G401 (cell line): ENCODE measurements around the gene PER2. TPM values are rescaled to one million over a fixed set of nuclear protein-coding genes. Genes with fewer than 3 reads are reported as not detected.

ENCODE experiments used
- DNase-seq: peaks from one replicate; pipeline ENCODE4 v3.0.0-alpha.2; 2015; ENCODE audit warnings: low spot score
- in situ Hi-C: cut with HindIII; loops from 2 replicates; pipeline ENCODE4 v1.10.0; 2016; ENCODE audit warnings: low sequenced_read_pairs, mixed read lengths
- total RNA-seq: library from RNA; depleted of rRNA; stranded (reverse); fragments of >200 nt; shearing (Covaris generic); gene quantifications from 2 replicates; pipeline ENCODE4 v1.2.3, GENCODE V29; 2014

PER2 gene
- total RNA-seq, 1 experiment from 2014 or later: 4.3 TPM

DNA sequence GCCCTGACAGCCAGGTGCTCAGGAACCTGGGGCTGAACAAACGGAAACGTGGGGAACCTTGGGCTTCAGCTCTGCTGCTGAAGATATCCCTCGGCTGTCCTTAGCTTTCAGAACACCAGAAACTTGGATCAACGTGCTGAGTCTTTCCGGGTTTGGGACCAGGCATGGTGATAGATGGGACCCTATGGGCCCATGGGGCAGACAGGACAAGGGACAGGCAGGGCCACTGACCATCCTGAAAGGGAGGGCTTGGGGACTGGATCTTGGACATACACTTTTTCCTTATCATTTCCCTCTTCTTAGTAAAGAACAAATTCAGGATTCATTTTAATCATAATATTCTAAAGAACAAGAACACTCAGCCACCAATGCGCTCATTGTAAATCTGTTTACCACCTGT, 32.3 kb downstream of the PER2 start:
- in situ Hi-C loops: no loop called here
- DNase-seq: no peak

DNA sequence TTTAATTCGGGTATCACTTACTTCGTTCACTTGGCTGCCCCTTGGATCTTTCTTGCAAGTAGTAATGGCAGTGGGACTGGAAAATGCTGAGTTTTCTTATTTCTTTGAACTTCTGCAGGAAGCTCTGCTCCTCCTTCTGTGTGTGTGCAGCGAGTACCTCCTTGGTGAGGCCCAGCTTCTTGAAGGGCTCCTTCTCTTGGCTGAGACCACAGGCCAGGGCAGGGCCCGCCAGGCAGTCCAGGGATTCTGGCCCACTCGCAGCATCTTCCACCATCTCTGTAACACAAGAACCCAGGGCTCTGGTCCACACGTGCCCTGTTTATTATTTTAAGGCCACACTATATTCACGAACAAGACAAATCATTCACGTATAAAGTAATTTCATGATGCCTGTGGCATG, 32.8 kb downstream of the PER2 start:
- no peak for DNase-seq
- in situ Hi-C loops: no loop called here

DNA sequence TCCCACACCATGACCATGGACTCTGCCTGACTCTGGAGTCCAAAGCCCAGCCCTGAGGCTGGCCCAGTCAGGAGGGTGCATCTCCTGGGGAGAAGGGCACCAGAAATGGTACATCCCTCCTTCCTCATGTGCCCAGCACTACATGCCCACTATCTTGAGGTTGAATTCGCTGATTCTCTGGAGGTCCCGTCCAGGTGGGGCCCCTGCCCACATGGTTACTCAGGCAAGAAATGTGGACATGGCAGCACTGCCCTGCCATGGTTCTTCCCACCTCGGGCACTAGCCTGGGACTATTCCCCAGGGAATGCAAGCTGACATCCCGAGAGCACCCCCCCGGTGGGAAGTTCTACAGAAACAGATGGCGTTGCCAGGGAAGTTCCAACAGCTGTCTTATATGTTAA, 33.3 kb downstream of the PER2 start:
- DNase-seq: no peak
- in situ Hi-C loops: no loop called here

DNA sequence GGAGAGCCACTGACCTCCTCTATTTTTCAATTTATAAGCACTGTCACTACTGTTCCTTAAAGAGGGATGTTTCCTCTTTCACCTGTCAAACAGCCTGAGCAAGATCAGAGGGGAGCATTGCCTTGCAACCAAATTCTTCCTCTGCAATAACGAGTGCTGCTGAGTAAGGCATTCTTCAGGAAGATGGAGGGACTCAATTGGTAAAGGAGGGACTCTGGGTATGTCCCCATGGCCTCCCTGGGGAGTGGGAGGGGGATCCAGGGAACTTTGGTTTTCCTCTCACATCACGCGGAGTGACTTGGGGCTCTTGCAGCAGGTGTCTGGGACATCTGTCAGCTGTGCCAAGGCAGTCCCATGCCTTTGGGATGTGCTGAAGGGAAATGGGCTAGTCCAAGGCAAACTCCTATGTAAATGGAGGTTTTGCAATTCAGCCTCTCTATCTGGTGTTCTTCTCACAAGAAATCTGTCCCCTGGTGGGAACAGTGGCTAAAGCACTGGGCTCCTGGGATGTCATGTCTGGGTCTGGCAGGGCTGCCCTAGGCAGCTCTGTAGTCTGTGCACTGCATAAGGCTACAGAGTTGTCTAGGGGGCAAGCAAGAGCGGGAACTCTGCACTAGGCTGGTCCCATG, 34.2 kb downstream of the PER2 start:
- in situ Hi-C loops: no loop called here
- DNase-seq: no peak

DNA sequence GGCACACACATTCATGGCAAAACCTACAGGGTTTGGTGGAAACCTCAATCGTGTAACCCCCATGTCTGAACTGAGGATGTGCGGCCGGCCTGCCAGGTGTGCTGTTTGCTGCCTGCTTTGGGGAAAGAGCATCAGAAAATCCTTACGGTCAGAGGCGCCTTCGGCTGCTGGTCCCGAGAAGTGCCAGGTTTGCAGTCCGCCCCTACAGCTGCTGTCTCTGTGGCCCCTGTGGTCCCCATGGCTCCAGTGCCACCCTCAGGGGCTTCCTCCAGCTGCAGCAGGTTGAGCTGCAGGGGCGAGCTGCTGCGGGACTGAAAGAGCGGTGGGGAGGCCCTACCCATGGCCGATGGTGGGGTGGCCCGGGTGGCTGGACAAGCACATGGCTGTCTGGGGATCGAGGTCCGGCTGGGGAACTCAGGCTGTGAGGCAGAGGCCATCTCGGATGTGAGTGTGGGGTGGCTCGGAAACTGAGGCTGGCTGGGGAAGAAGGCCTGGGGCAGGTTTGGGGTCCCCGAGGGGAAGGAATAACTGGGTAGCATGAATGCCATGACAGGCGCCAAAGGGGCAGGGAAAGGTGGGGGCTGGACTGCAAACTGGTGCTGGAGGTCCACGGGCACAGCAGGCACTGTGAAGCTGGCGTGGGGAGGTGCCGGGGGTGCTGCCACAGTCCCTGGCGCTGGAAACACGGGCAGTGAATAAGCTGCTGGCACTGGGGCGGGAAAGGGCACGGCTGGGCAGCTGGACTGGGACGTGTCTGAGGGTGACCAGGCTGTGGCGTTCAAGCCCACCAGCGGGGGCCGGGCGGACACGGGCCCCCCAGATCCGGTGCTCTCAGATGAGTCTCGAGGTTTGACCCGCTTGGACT, 35.4 kb downstream of the PER2 start:
- in situ Hi-C loops: no loop called here
- DNase-seq: no peak

DNA sequence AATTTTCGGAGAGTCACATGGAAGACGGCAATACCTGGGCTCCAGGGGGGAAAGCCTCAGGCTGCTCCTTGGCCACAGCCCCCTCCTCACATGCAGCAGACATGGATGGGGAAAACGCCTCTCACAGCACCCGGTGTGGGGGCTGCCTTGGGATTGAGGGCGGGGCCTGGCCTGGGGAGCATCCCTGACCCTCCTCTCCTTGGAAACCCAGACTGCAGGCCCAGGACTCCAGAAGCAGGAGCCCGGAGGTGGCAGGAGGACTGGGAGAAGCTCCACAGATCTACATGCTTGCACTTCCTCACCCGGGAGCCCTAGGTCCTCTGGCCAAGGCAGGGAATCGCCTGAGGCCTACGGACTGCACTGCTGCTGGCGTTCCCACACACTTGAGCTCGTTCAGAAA, 36.4 kb downstream of the PER2 start:
- DNase-seq: no peak
- in situ Hi-C loops: no loop called here

DNA sequence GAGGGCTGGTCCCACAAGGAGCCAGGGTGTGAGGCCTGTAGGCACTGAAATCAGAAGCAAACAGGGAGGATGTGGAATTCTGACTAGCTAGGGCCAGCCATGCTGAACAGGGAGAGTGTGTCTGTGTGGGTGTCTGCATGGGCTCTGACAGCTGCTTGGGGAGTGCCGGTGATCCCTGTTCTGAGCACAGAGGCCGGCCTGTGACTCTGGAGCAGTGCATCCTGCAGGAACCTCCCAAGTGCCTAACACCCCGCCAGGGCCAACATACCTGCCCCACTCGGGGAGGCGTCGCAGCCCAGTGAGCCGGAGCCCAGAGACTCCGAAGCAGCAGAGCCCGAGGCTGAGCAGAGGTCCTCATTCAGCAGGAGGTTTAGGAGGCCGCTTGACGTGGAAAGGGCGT, 37.1 kb downstream of the PER2 start:
- in situ Hi-C loops: no loop called here
- no peak for DNase-seq

DNA sequence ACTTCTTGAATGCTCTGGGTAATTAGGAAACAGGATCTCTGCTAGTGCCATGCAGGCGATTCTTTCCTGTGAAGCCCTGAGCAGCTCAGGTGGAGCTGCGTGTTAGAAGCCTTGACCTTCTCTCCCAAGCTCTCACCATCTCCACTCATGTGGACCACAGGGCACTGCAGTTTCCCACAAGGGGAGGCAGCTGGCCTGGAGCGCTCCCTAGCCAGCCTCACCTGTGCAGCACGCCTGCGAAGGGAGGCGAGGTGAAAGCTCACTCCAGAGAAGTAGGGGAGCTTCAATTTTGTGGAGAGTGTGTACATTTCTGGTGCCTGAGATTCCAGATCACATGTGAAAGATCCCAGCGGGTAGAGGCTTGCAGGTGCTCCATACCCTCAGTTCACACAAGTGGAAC, 37.5 kb downstream of the PER2 start:
- in situ Hi-C loops: no loop called here
- no peak for DNase-seq

DNA sequence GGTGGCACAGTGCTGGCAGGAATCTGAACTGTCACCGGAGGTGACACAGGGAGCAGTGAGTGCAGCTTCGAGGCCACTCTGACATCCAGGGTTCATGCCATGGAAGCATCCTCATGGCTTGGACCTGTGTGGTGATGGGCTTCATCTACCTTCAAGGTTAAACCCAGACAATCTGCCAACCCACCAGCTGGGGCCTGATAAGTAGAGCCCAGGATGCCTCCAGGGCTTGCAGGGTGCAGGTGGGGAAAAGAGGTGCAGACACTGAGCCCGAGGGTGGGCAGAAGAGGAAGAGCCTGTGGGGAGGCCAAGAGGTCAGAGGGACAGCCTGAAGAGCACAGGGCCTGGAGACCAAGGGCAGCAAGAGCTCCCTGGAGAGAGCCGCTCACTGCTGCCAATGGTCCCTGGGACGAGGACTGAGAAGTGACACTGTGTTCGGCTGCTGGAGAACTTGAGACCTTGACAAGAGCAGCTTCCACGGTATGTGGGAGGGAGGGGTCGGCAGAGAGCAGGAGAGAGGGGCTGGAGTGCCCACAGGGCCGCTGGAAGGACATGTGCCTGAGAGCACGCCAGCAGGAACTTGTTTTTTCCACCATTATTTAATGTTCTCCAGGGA, 40.5 kb downstream of the PER2 start:
- no peak for DNase-seq
- in situ Hi-C loops: no loop called here

DNA sequence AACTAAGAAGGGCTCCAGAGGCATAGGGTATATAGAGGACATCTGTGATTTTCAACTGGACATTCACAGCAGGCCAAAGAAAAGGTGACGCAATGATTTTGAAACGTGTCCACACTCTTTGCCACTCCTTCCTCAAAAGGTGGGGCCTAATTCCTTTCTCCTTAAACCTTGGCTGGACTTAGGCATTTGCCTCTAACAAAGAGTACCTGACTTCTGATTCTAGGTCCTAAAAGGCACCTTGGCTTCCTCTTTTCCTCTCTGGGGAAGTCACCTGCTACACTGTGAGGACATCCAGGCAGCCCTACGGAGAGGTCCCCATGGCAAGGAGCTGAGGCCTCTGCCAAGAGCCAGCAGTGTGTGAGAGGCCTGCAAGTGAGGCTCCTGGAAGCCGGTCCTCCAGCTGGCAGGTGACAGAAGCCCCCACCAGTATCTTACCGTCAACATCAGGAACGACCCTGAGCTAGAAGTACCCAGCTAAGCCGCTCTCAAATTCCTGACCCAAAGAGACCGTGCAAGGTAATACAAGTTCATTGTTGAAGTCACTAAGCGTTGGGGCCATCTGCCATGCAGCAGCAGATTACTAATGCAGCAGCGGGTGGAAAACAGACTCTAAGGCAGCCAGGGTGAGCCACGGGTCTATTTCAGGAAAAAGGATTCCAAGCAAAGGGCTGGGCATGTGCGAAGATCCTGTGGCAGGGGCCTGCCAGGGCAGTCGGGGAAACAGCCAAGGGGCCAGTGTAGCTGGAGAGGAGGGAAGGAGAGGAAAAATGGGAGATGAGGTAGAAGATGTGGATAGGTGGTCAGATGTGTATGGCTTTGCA, 41.2 kb downstream of the PER2 start:
- DNase-seq: no peak
- in situ Hi-C loops: no loop called here

DNA sequence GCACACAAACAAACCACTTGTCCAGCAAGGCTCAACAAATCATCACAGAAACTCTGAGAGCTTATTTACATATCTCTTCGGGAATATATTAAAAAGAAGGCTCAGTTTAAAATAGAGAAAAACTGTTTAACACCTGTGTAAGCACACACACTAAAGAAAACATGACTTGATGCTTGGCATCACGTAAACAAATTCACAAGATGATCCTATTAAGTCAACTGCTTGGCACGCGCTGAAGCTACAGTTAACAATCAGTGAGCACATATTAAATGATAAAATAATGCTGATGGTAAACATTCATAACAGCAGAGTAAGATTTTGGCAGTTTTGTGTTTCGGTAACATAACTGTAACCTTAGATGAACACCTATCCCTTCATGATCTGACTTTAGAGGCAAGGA, 44.3 kb downstream of the PER2 start:
- in situ Hi-C loops: no loop called here
- DNase-seq: no peak

DNA sequence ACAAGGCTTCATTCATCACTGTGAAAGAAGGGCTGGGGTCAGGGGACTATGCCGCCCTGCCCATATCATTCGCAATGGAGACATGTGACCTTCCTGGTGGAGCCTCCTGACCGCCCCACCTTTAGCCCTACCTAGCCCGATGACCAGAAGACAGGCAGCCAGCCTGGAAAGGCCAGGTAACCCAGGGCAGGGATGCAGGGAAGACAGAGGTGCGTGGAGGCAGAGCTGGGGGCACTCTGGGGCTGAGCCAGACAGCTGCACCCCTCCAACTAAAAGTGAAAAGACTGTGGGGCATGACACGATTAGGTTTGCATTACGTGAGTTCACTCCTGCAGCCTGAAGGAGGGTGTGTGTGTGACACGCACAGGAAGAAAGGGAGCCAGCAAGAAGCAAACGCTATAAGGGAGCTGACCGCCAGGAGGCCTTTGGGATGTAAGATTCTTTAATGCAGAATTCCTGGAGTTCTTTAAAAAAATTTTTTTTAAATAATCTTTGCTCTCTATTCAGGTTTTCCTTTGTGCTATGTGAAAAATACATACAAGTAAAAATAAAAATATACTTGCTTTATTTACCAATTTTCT, 44.8 kb downstream of the PER2 start:
- in situ Hi-C loops: no loop called here
- DNase-seq: no peak

DNA sequence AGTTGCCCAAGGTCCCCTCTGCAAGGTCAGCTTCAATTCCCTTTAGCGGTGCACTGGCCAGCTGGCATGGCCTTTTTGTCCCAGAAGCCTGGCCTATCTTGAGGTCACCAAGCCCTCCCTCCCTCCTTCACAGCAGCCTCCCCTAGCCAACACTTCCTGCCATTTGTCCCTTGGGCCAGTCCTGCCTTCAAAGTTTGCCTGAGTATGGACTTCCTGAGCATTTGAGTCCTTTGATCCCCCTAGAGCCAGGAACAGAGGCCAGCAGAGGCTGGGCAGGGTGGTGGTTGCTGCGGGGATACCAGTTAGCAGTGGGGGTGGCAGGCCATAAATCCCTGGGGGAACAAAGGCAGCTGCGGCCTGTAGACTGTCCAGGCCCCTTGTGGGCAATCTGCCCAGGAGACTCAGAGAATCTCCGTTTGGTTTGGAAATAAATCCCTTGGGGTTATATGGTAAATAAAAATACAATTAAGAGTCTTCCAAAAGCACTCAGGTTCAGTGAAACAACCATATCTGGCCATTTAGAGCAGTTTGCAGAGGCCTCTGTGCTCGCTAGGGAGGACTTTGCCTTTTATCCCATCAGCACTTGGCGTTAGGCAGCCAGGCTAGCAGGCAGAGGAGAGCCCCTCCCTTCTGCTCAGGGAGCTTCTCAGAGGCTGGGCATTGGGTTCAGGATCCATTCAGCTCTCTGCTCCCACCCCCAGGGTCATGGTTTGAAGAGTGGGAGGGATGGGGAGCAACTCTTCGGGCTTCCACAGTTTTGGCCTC, 45.5 kb downstream of the PER2 start:
- no peak for DNase-seq
- in situ Hi-C loops: no loop called here

DNA sequence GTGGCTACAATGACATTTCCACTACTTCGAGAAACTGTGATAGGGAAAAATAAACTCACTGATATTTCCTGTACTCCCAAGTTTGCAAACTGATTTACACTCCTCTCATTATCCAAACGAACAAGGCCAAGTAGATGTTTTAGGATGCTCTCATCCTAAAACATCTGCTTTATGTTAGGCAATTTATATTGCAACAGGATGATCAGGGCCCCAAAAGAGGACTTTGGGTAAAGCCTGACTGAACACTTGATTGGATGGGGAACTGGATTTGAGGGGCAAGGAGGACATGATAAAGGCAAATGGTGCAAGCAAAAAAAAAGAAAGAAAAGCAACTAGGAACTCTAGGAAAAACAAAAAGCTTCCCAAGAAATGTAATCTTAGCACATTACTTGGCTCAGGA, 46.4 kb downstream of the PER2 start:
- no peak for DNase-seq
- in situ Hi-C loops: no loop called here

DNA sequence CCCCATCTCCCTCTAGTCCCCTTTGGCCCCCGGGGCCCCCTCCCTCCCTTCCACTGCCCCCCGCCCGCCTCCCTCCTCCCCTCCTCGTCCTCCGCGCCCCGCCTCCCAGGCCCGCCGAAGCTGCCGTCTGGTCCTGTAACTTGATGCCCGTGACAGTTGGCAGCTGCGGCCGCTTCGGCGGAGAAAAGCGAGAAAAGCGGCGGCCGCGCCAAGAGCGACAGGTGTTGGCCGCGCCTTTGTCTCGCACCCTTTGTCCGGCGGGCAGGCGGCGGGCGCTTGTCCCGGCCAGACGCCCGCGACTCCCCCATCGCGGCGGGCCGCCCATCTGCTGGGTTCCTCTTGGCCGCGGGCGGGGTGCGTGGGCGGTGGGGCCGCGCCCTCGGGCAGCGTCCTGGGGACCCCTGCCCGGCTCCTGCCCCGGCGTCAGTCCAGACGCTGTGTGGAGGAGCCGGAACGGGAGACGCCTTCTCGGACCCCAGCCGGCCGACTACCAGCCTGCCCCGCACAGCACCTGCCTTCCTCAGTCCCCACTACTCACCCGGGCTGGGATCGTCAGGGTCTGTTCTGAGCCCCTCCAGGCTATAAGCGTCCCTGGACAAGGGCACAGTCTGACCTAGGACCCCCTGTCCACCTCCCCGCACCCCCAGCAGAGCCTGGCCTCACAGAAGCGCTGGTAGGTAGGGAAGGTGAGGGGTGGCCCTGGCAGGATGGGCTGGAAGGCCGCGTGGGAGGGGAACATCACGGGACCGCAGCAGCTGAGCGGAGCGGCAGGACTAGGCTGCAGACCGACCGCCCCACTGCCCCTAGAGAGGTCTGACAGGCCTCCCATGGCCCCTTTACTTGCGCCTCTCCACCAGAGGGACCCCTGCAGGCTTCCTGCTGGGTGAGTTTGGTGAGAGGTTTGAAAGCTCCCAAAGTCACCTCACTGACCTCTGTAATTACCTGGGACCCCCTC, 47.4 kb downstream of the PER2 start:
- peak; percentile 68 for DNase-seq
- in situ Hi-C loops: no loop called here

DNA sequence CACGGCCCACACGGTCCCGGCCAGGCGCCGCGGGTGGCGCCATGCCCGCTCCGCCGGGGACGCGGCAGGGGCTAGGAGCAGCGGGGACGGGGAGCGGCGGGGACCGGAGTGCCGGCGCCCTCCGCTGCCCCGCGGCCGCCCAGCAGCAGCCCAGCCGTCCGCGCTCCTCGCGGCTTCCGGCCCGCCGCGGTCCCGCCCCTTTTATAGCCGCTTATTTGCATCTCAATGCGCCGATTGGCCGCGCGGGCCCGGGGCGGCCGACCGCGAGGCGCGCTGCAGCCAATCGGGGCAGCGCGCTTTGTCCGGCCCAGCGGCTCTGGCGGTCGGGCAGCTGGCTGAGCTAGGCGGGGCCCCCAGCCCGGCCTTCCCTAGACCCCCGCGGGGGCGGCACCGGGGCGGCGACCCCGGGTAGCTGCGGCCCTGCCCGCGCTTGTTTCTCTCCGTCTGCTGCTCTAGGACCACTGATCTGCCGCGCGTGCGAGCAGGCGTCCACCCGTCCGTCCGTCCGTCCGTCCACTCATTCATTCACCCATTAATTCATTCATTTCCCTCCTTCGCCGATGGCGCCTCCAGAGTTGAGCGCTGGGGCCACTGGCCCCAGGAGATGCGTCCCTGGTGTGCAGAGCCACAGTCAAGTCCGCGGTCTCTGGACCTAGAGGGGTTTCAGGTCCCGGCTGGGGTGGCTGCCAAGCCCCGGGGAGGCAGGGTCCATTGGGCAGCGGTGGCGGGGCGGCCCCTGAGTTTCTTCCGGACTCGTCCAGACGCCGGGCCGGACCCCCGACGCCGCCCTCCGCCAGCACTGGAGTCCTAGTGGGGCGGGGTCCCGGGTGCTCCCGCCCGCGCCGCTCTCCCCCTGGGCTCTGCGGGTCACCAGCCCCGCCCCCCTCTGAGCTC, 48.3 kb downstream of the PER2 start, which contains the start of gene HES6:
TSS of gene HES6 (minus strand) at position 176 of the 894 bp plus-strand sequence. CDS start at position 43, 133 bp downstream.
- in situ Hi-C loops: no loop called here
- peak; percentile 68 for DNase-seq

DNA sequence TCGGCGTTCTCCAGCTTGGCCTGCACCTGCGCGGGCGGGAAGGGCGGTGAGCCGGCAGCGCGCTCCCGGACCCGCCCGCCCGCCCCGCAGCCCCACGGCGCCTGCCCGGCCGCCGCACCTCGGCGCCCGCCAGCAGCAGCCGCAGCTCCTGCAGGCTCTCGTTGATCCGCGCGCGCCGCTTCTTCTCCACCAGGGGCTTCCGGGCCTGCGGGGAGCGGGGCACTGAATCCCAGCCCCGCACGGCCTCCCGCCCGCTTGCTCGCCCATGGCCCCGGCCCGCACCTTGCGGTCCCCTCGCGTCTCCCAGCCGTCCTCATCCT, 48.9 kb downstream of the PER2 start:
- DNase-seq: no peak
- in situ Hi-C loops: no loop called here
